CD1c-positive myeloid dendritic cell (primary cell): ENCODE data around the gene KRT28.
"Not testable (repeated sequence)": the region's sequence is repeated elsewhere in the genome, so short reads cannot be mapped to it uniquely, and the experiment has no call there.

ENCODE experiments used
- DNase-seq: peaks from one replicate; pipeline ENCODE4 v3.0.0-alpha.2; 2016; ENCODE audit errors: extremely low spot score

The KRT28 gene

GRCh38 chr17:40779181-40779909 is 20.4 kb downstream of the KRT28 start:
- DNase-seq = no peak

- DNase-seq = no peak
Measured at GRCh38 chr17:40778461-40778860, 21.3 kb downstream of the KRT28 start.

GRCh38 chr17:40777971-40778370 is 21.8 kb downstream of the KRT28 start:
- DNase-seq = no peak

- DNase-seq = no peak
Measured at GRCh38 chr17:40777459-40777858, 22.3 kb downstream of the KRT28 start.

- no peak for DNase-seq
Measured at GRCh38 chr17:40775945-40776344, 23.8 kb downstream of the KRT28 start.

- no peak for DNase-seq
Measured at GRCh38 chr17:40772101-40772500, 27.7 kb downstream of the KRT28 start, which contains the start of gene KRT26. KRT26 (minus strand) TSS chr17:40772201; CDS start chr17:40772113, 88 bp downstream.

- DNase-seq = no peak
Measured at GRCh38 chr17:40765657-40766056, 34.1 kb downstream of the KRT28 start.

- no peak for DNase-seq
Measured at GRCh38 chr17:40763752-40764151, 36.0 kb downstream of the KRT28 start.

- DNase-seq = no peak
Measured at GRCh38 chr17:40760105-40761016, 39.4 kb downstream of the KRT28 start.

GRCh38 chr17:40755231-40755630 is 44.5 kb downstream of the KRT28 start, which contains the start of gene KRT25:
KRT25 (minus strand) TSS chr17:40755331; CDS start chr17:40755271, 60 bp downstream.
- no peak for DNase-seq

- no peak for DNase-seq
Measured at GRCh38 chr17:40753804-40754203, 46.0 kb downstream of the KRT28 start.

GRCh38 chr17:40751065-40751464 is 48.7 kb downstream of the KRT28 start:
- no peak for DNase-seq

- no peak for DNase-seq
Measured at GRCh38 chr17:40750391-40750790, 49.4 kb downstream of the KRT28 start.

GRCh38 chr17:40748666-40749065 is 51.1 kb downstream of the KRT28 start:
- DNase-seq = not testable (repeated sequence)
